Activated naive CD8-positive, alpha-beta T cell treated with anti-CD3 and anti-CD28 coated beads, Interleukin-2, amount 50 U/mL, for 24 hours (primary cell): ENCODE measurements around the gene SLC22A23.

Experiments used
- ATAC-seq: fragments of 150-1000 bp; cut with Tn5 transposase; one replicate; pipeline ENCODE4 v1.10.0; 2021
- DNase-seq: peaks from one replicate; pipeline ENCODE4 v3.0.0; 2021
- H3K27ac Mint-ChIP-seq: one replicate; pipeline ENCODE4 v1.8.0; 2021; ENCODE audit warnings: mild to moderate bottlenecking, mixed read lengths
- H3K27me3 Mint-ChIP-seq: one replicate; pipeline ENCODE4 v1.8.0; 2021; ENCODE audit warnings: mixed read lengths
- H3K36me3 Mint-ChIP-seq: one replicate; pipeline ENCODE4 v1.8.0; 2021; ENCODE audit warnings: low read depth, mixed read lengths
- H3K4me1 Mint-ChIP-seq: one replicate; pipeline ENCODE4 v1.8.0; 2021; ENCODE audit warnings: mixed read lengths
- H3K4me3 Mint-ChIP-seq: one replicate; pipeline ENCODE4 v1.8.0; 2021; ENCODE audit warnings: mild to moderate bottlenecking, moderate library complexity, mixed read lengths
- H3K9me3 Mint-ChIP-seq: one replicate; pipeline ENCODE4 v1.8.0; 2021; ENCODE audit warnings: mixed read lengths

The SLC22A23 gene

GRCh38 chr6:3226481-3227362 lies 230.1 kb downstream of the SLC22A23 start:
- DNase-seq (peak; percentile 29), ATAC-seq (peak; percentile 29)
- Mint-ChIP-seq H3K27ac (no peak overlapping the region), H3K9me3 (no peaks in the 10 kb centered on the region), H3K36me3 (no peaks in the 10 kb centered on the region), H3K4me3 (peak overlapping the region; percentile 57), H3K4me1 (peaks cover 44% of the 10 kb centered on the region), H3K27me3 (peaks cover 66% of the 10 kb centered on the region)

- no peak overlapping the region for H3K4me3 Mint-ChIP-seq
- no peak overlapping the region for H3K27ac Mint-ChIP-seq
- DNase-seq = no peak
- peaks cover 61% of the 10 kb centered on the region for H3K27me3 Mint-ChIP-seq
- no peaks in the 10 kb centered on the region for H3K9me3 Mint-ChIP-seq
- H3K4me1 Mint-ChIP-seq = peaks cover 38% of the 10 kb centered on the region
- no peaks in the 10 kb centered on the region for H3K36me3 Mint-ChIP-seq
- ATAC-seq = no peak
These were observed 230.8 kb downstream of the SLC22A23 start for GRCh38 chr6:3226042-3226441.

- Mint-ChIP-seq H3K4me3 (no peak overlapping the region), H3K4me1 (peaks cover 6% of the 10 kb centered on the region), H3K27ac (no peak overlapping the region), H3K36me3 (no peaks in the 10 kb centered on the region), H3K27me3 (peaks cover 58% of the 10 kb centered on the region), H3K9me3 (no peaks in the 10 kb centered on the region)
- no peak for DNase-seq
- ATAC-seq = no peak
These were observed 234.3 kb downstream of the SLC22A23 start for GRCh38 chr6:3222506-3223038.

GRCh38 chr6:3221578-3221977 lies 235.3 kb downstream of the SLC22A23 start:
- ATAC-seq = peak; percentile 40
- H3K4me1 Mint-ChIP-seq = peaks cover 1% of the 10 kb centered on the region
- H3K27ac Mint-ChIP-seq = no peak overlapping the region
- H3K4me3 Mint-ChIP-seq = no peak overlapping the region
- no peaks in the 10 kb centered on the region for H3K36me3 Mint-ChIP-seq
- no peak for DNase-seq
- H3K27me3 Mint-ChIP-seq = peaks cover 60% of the 10 kb centered on the region
- no peaks in the 10 kb centered on the region for H3K9me3 Mint-ChIP-seq

GRCh38 chr6:3220366-3220765 lies 236.5 kb downstream of the SLC22A23 start:
- ATAC-seq (no peak), DNase-seq (no peak)
- H3K4me3 Mint-ChIP-seq = no peak overlapping the region
- peaks cover 57% of the 10 kb centered on the region for H3K27me3 Mint-ChIP-seq
- H3K27ac Mint-ChIP-seq = no peak overlapping the region
- H3K9me3 Mint-ChIP-seq = no peaks in the 10 kb centered on the region
- no peaks in the 10 kb centered on the region for H3K4me1 Mint-ChIP-seq
- no peaks in the 10 kb centered on the region for H3K36me3 Mint-ChIP-seq
